Measurements from ENCODE around the gene IFT27.

DNA sequence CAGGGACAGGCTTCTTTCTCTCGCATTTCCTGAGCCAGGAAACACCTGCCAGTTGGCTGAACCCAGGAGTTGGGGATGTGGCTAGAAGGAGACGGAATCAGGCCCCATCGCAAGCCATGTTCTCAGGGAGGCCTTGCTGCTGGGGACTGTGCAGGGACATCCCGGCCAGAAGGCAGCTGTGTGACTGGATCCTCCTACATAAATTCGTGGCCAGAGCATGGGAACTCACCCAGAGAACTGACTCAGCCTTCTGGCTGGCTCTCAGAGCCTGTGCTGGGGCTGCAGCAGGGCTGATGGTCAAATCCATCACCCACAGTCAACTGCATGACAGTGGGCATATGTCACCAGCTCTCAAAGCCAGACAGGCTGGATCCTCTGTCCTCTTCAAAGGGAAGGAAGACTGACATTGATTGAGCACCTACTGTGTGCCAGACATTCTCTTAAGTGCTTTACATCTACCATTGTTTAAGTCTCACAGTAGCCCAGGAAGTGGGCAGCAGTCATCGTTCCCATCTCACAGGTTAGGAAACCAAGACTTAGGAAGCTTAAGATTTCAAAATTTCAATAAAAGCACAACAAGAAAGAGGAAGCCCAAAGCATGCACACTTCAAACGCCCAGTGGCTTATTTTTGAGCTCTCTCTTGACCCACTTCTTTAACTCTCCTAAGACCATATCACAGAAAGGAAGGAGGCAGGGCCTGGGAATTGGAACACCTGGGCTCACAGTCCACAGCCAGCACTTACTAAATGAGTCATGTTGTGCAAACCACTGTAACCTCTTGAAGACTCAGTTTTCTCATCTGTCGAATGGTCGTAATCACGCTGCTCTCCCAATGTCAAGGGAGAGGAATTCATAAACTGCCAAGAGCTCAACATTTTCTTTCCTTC lies 41.5 kb downstream of the IFT27 start:
- TF ChIP-seq, protein P1, sequence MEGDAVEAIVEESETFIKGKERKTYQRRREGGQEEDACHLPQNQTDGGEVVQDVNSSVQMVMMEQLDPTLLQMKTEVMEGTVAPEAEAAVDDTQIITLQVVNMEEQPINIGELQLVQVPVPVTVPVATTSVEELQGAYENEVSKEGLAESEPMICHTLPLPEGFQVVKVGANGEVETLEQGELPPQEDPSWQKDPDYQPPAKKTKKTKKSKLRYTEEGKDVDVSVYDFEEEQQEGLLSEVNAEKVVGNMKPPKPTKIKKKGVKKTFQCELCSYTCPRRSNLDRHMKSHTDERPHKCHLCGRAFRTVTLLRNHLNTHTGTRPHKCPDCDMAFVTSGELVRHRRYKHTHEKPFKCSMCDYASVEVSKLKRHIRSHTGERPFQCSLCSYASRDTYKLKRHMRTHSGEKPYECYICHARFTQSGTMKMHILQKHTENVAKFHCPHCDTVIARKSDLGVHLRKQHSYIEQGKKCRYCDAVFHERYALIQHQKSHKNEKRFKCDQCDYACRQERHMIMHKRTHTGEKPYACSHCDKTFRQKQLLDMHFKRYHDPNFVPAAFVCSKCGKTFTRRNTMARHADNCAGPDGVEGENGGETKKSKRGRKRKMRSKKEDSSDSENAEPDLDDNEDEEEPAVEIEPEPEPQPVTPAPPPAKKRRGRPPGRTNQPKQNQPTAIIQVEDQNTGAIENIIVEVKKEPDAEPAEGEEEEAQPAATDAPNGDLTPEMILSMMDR (IDR thresholded peaks at IDR 0.05; ENCODE audit: low read depth, low read length, poor library complexity, severe bottlenecking) = no peak
- no peak for TF ChIP-seq EZH2phosphoT487 (IDR thresholded peaks at IDR 0.05; ENCODE audit: borderline replicate concordance, low read length)

All from DOHH2 (cell line).